NCI-H345 treated with DMSO at 0.1 percent for 48 hours (cell line): ENCODE measurements around the gene TSC22D3.
"Not testable (repeated sequence)": the region's sequence is repeated elsewhere in the genome, so short reads cannot be mapped to it uniquely, and the experiment has no call there.

Source experiments
- DNase-seq: peaks from one replicate; lab custom pipeline; 2025; ENCODE audit not compliant: unreplicated experiment; lab: John Stamatoyannopoulos, UW

Gene TSC22D3

GRCh38 chrX:107683124-107683895 is 92.3 kb downstream of the TSC22D3 start:
- DNase-seq: no peak

- no peak for DNase-seq
Observed at GRCh38 chrX:107682256-107682655, 93.3 kb downstream of the TSC22D3 start.

GRCh38 chrX:107678957-107679740 is 96.4 kb downstream of the TSC22D3 start:
- no peak for DNase-seq

GRCh38 chrX:107677909-107678308 is 97.7 kb downstream of the TSC22D3 start:
- no peak for DNase-seq

GRCh38 chrX:107677501-107677901 is 98.1 kb downstream of the TSC22D3 start:
- DNase-seq: no peak

- DNase-seq: no peak
Observed at GRCh38 chrX:107676559-107677378, 98.8 kb downstream of the TSC22D3 start.

- peak; percentile 13 for DNase-seq
Observed at GRCh38 chrX:107675823-107676555, 99.6 kb downstream of the TSC22D3 start.

GRCh38 chrX:107675365-107675654 is 100.3 kb downstream of the TSC22D3 start:
- no peak for DNase-seq

- DNase-seq: no peak
Observed at GRCh38 chrX:107674480-107675364, 100.9 kb downstream of the TSC22D3 start.

GRCh38 chrX:107673933-107674479 is 101.6 kb downstream of the TSC22D3 start:
- DNase-seq: no peak

- DNase-seq: no peak
Observed at GRCh38 chrX:107673431-107673830, 102.2 kb downstream of the TSC22D3 start.

- peak; percentile 28 for DNase-seq
Observed at GRCh38 chrX:107672955-107673378, 102.6 kb downstream of the TSC22D3 start.

GRCh38 chrX:107671256-107671655 is 104.3 kb downstream of the TSC22D3 start:
- not testable (repeated sequence) for DNase-seq

GRCh38 chrX:107669885-107670628 is 105.5 kb downstream of the TSC22D3 start:
- DNase-seq: peak; percentile 27

GRCh38 chrX:107669261-107669660 is 106.3 kb downstream of the TSC22D3 start:
- no peak for DNase-seq

- DNase-seq: not testable (repeated sequence)
Observed at GRCh38 chrX:107668710-107669109, 106.9 kb downstream of the TSC22D3 start.

- DNase-seq: no peak
Observed at GRCh38 chrX:107667426-107667825, 108.2 kb downstream of the TSC22D3 start.

GRCh38 chrX:107666931-107667330 is 108.7 kb downstream of the TSC22D3 start:
- no peak for DNase-seq
